ENCODE results near the gene MAST4.

GRCh38 chr5:67193439-67193807, 597.2 kb downstream of the MAST4 start:
- TF ChIP-seq POLR2AphosphoS5 (IDR thresholded peaks at IDR 0.05) (no peak), CTCF (IDR thresholded peaks at IDR 0.05) (no peak)

Measured in gastroesophageal sphincter (tissue), 3 donors.